Esophagus squamous epithelium (tissue), 5 donors: Measurements from ENCODE around the gene NR1D1. TPM values are rescaled to one million over a fixed set of nuclear protein-coding genes. Genes with fewer than 3 reads are reported as not detected.

Source experiments
- DNase-seq: peaks from one replicate; lab custom pipeline; 2025; lab: John Stamatoyannopoulos, UW
- H3K27ac ChIP-seq, 4 donors: fragments of 200-600 bp; sonication (generic); one replicate each; pipeline ENCODE4 v1.5.1; 2016 to 2019; ENCODE audit warnings: mild to moderate bottlenecking in 1 of 4
- H3K27me3 ChIP-seq, 4 donors: fragments of 200-600 bp; sonication (generic); 1 replicate in 3 of 4; 2 replicates in 1 of 4; pipeline versions ENCODE4 v1.5.1 to v1.6.0; 2017 to 2021; ENCODE audit warnings: antibody characterized with exemption in 1 of 4
- H3K36me3 ChIP-seq, 3 donors: fragments of 200-600 bp; sonication (generic); one replicate each; pipeline ENCODE4 v1.5.1; 2016 to 2019
- H3K4me1 ChIP-seq, 3 donors: fragments of 200-600 bp; sonication (generic); one replicate each; pipeline ENCODE4 v1.5.1; 2017 to 2019
- H3K4me3 ChIP-seq, 4 donors: fragments of 200-600 bp; sonication (generic); 1 replicate in 3 of 4; 2 replicates in 1 of 4; pipeline ENCODE4 v1.5.1; 2016 to 2019; ENCODE audit warnings: mild to moderate bottlenecking in 2 of 4, moderate library complexity in 1 of 4
- H3K9me3 ChIP-seq, 3 donors: fragments of 200-600 bp; sonication (generic); one replicate each; pipeline ENCODE4 v1.5.1; 2016 to 2019
- POLR2A ChIP-seq, 4 donors: fragments of 450-650 bp; IDR thresholded peaks; one replicate each; pipeline ENCODE4 v1.6.1; 2017; ENCODE audit warnings: antibody characterized with exemption in 4 of 4, mild to moderate bottlenecking in 4 of 4, moderate library complexity in 3 of 4
- WGBS, 2 donors: methylation state at CpG; one replicate each; pipeline ENCODE4 v1.1.5; 2018; 5-methylcytosine and 5-hydroxymethylcytosine counted together
- intact Hi-C: fragments of 100-400 bp; cut with DNase I; formaldehyde crosslinking; loops from one replicate; pipeline ENCODE4 v1.15.0; 2022
- total RNA-seq, 4 donors: library from RNA; depleted of rRNA; stranded (reverse); fragments of >200 nt; gene quantifications; one replicate each; pipeline ENCODE4 v1.1.0, GENCODE V29; 2016
- TF ChIP-seq, protein P1 (sequence below), 6 experiments: fragments of 450-650 bp in 4 of 6; fragments of 200-600 bp in 2 of 6; sonication (generic) in 2 of 6; IDR thresholded peaks; one replicate each; pipeline ENCODE4 v1.5.1; 2016 to 2019; ENCODE audit warnings: antibody characterized with exemption in 6 of 6, mild to moderate bottlenecking in 4 of 6, moderate library complexity in 4 of 6
- donor health status: DM: yes; HTN: yes; CAD: no.

NR1D1 gene
- total RNA-seq, 4 donors from 2014 or later: 3.8 to 16.4 (median 5.4) TPM

DNA sequence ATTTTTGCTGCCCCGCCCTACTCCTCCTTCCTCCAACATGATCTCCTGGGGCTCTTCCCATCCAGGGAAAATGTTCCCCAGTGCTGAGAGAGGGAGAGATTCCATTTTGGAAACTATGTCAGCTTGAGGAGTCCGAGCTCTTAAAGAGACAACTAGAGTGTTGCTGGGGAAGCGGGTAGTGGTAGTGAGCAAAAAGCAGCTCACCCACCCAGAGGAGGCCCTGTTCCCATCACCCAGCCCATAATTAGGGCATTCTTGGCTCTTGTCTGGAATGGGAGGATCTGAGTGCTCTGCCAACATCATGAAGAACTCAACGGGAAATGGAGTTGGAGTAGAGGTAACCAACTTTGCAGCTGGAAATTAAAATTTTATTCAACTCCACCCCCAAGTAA lies 12.3 kb upstream of the NR1D1 start:
- Histone ChIP-seq H3K27me3 (no peaks in the 10 kb centered on the region), H3K4me3 (peak overlapping the region in 2 of 4 donors; percentile 48 to 67), H3K4me1 (peaks cover 49 to 74% (median 63%) of the 10 kb centered on the region in 3 donors), H3K36me3 (no peaks in the 10 kb centered on the region), H3K27ac (peak overlapping the region; percentile 86 to 100 (median 96)), H3K9me3 (no peaks in the 10 kb centered on the region)
- no peak for DNase-seq
- TF ChIP-seq, protein P1, sequence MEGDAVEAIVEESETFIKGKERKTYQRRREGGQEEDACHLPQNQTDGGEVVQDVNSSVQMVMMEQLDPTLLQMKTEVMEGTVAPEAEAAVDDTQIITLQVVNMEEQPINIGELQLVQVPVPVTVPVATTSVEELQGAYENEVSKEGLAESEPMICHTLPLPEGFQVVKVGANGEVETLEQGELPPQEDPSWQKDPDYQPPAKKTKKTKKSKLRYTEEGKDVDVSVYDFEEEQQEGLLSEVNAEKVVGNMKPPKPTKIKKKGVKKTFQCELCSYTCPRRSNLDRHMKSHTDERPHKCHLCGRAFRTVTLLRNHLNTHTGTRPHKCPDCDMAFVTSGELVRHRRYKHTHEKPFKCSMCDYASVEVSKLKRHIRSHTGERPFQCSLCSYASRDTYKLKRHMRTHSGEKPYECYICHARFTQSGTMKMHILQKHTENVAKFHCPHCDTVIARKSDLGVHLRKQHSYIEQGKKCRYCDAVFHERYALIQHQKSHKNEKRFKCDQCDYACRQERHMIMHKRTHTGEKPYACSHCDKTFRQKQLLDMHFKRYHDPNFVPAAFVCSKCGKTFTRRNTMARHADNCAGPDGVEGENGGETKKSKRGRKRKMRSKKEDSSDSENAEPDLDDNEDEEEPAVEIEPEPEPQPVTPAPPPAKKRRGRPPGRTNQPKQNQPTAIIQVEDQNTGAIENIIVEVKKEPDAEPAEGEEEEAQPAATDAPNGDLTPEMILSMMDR (IDR thresholded peaks at IDR 0.05): no peak
- no peak for TF ChIP-seq POLR2A (IDR thresholded peaks at IDR 0.05)
- 24 to 25% methylated on average over 2 of the region's 4 CpGs for WGBS, 2 donors
- intact Hi-C loops: loop anchor here (5.0 to 10.0 kb wide), 2 partner anchors 48 to 55 kb away; partner anchors contain the start of gene THRA

- WGBS, 2 donors: 7 to 9% methylated on average over 2 of the region's 2 CpGs
- intact Hi-C loops: loop anchor here (5.0 to 10.0 kb wide), 2 partner anchors 47 to 55 kb away; partner anchors contain the start of gene THRA
- DNase-seq: no peak
- H3K4me3 ChIP-seq: peak overlapping the region in 1 of 4 donors; percentile 67
- H3K9me3 ChIP-seq: no peaks in the 10 kb centered on the region
- peak overlapping the region; percentile 86 to 100 (median 96) for H3K27ac ChIP-seq
- no peaks in the 10 kb centered on the region for H3K27me3 ChIP-seq
- H3K4me1 ChIP-seq: peaks cover 54 to 79% (median 68%) of the 10 kb centered on the region in 3 donors
- TF ChIP-seq, protein P1 (IDR thresholded peaks at IDR 0.05): no peak
- no peak for TF ChIP-seq POLR2A (IDR thresholded peaks at IDR 0.05)
- no peaks in the 10 kb centered on the region for H3K36me3 ChIP-seq
These were observed 11.9 kb upstream of the NR1D1 start for GRCh38 chr17:40112191-40112711.

GRCh38 chr17:40111221-40112128 lies 11.1 kb upstream of the NR1D1 start:
- DNase-seq: no peak
- WGBS, 2 donors: 0 to 3% methylated on average over 8 of the region's 12 CpGs
- Histone ChIP-seq H3K9me3 (no peaks in the 10 kb centered on the region), H3K36me3 (no peaks in the 10 kb centered on the region), H3K27me3 (no peaks in the 10 kb centered on the region), H3K4me1 (peaks cover 60 to 86% (median 76%) of the 10 kb centered on the region in 3 donors), H3K4me3 (peak overlapping the region in 2 of 4 donors; percentile 1 to 44), H3K27ac (peak overlapping the region; percentile 86 to 100 (median 96))
- intact Hi-C loops: loop anchor here (5.0 to 10.0 kb wide), 2 partner anchors 47 to 56 kb away; partner anchors contain the start of gene THRA
- TF ChIP-seq POLR2A (IDR thresholded peaks at IDR 0.05): peak in 2 of 4 donors; percentile 7 to 37
- TF ChIP-seq, protein P1 (IDR thresholded peaks at IDR 0.05): peak; percentile 79 to 93 (median 88)

GRCh38 chr17:40110026-40110845 lies 9.8 kb upstream of the NR1D1 start:
- no peaks in the 10 kb centered on the region for H3K36me3 ChIP-seq
- H3K27ac ChIP-seq: peak overlapping the region; percentile 86 to 100 (median 96)
- H3K4me3 ChIP-seq: no peak overlapping the region
- intact Hi-C loops: loop anchor here (5.0 to 10.0 kb wide), 2 partner anchors 45 to 57 kb away; partner anchors contain the start of gene THRA
- WGBS, 2 donors: 74 to 79% methylated on average over 2 to 3 of the region's 3 CpGs
- DNase-seq: no peak
- no peaks in the 10 kb centered on the region for H3K27me3 ChIP-seq
- TF ChIP-seq, protein P1 (IDR thresholded peaks at IDR 0.05): no peak
- TF ChIP-seq POLR2A (IDR thresholded peaks at IDR 0.05): no peak
- peaks cover 71 to 99% (median 88%) of the 10 kb centered on the region in 3 donors for H3K4me1 ChIP-seq
- no peaks in the 10 kb centered on the region for H3K9me3 ChIP-seq
